ENCODE measurements around the gene SLC22A31.
"Not testable (repeated sequence)": the region's sequence is repeated elsewhere in the genome, so short reads cannot be mapped to it uniquely, and the experiment has no call there.

SLC22A31 gene

GRCh38 chr16:89200124-89200849 lies at the start of gene SLC22A31:
Gene SLC22A31 (minus strand): TSS chr16:89200537. CDS start chr16:89200501, 36 bp downstream.
- DNase-seq: no peak
- in situ Hi-C loops (cut with HindIII; ENCODE audit: low pct_ligation_motif_present, low pct_unique_long_range_greater_than_20kb, low sequenced_read_pairs): no loop called here

GRCh38 chr16:89248196-89248982 lies 48.1 kb upstream of the SLC22A31 start:
- in situ Hi-C loops (cut with HindIII; ENCODE audit: low pct_ligation_motif_present, low pct_unique_long_range_greater_than_20kb, low sequenced_read_pairs): no loop called here
- DNase-seq: no peak

GRCh38 chr16:89247734-89248075 lies 47.4 kb upstream of the SLC22A31 start:
- in situ Hi-C loops (cut with HindIII; ENCODE audit: low pct_ligation_motif_present, low pct_unique_long_range_greater_than_20kb, low sequenced_read_pairs); DNase-seq: not testable (repeated sequence)

GRCh38 chr16:89246903-89247733 lies 46.8 kb upstream of the SLC22A31 start:
- in situ Hi-C loops (cut with HindIII; ENCODE audit: low pct_ligation_motif_present, low pct_unique_long_range_greater_than_20kb, low sequenced_read_pairs): no loop called here
- DNase-seq: peak; percentile 82

- in situ Hi-C loops (cut with HindIII; ENCODE audit: low pct_ligation_motif_present, low pct_unique_long_range_greater_than_20kb, low sequenced_read_pairs): no loop called here
- DNase-seq: no peak
Measured at GRCh38 chr16:89246383-89246902, 46.1 kb upstream of the SLC22A31 start.

- no peak for DNase-seq
- in situ Hi-C loops (cut with HindIII; ENCODE audit: low pct_ligation_motif_present, low pct_unique_long_range_greater_than_20kb, low sequenced_read_pairs): no loop called here
Measured at GRCh38 chr16:89244754-89245153, 44.4 kb upstream of the SLC22A31 start.

GRCh38 chr16:89244264-89244663 lies 43.9 kb upstream of the SLC22A31 start:
- in situ Hi-C loops (cut with HindIII; ENCODE audit: low pct_ligation_motif_present, low pct_unique_long_range_greater_than_20kb, low sequenced_read_pairs); DNase-seq: not testable (repeated sequence)

- DNase-seq: no peak
- in situ Hi-C loops (cut with HindIII; ENCODE audit: low pct_ligation_motif_present, low pct_unique_long_range_greater_than_20kb, low sequenced_read_pairs): no loop called here
Measured at GRCh38 chr16:89243664-89244063, 43.3 kb upstream of the SLC22A31 start.

- in situ Hi-C loops (cut with HindIII; ENCODE audit: low pct_ligation_motif_present, low pct_unique_long_range_greater_than_20kb, low sequenced_read_pairs): no loop called here
- DNase-seq: no peak
Measured at GRCh38 chr16:89242795-89243200, 42.5 kb upstream of the SLC22A31 start.

GRCh38 chr16:89241187-89242007 lies 41.1 kb upstream of the SLC22A31 start:
- in situ Hi-C loops (cut with HindIII; ENCODE audit: low pct_ligation_motif_present, low pct_unique_long_range_greater_than_20kb, low sequenced_read_pairs): no loop called here
- DNase-seq: peak; percentile 80

GRCh38 chr16:89237733-89238132 lies 37.4 kb upstream of the SLC22A31 start:
- no peak for DNase-seq
- in situ Hi-C loops (cut with HindIII; ENCODE audit: low pct_ligation_motif_present, low pct_unique_long_range_greater_than_20kb, low sequenced_read_pairs): no loop called here

- in situ Hi-C loops (cut with HindIII; ENCODE audit: low pct_ligation_motif_present, low pct_unique_long_range_greater_than_20kb, low sequenced_read_pairs): no loop called here
- DNase-seq: no peak
Measured at GRCh38 chr16:89233678-89234490, 33.5 kb upstream of the SLC22A31 start.

- in situ Hi-C loops (cut with HindIII; ENCODE audit: low pct_ligation_motif_present, low pct_unique_long_range_greater_than_20kb, low sequenced_read_pairs): no loop called here
- DNase-seq: no peak
Measured at GRCh38 chr16:89232107-89232506, 31.8 kb upstream of the SLC22A31 start.

- in situ Hi-C loops (cut with HindIII; ENCODE audit: low pct_ligation_motif_present, low pct_unique_long_range_greater_than_20kb, low sequenced_read_pairs): no loop called here
- no peak for DNase-seq
Measured at GRCh38 chr16:89230255-89230654, 29.9 kb upstream of the SLC22A31 start.

GRCh38 chr16:89224665-89225064 lies 24.3 kb upstream of the SLC22A31 start:
- in situ Hi-C loops (cut with HindIII; ENCODE audit: low pct_ligation_motif_present, low pct_unique_long_range_greater_than_20kb, low sequenced_read_pairs): no loop called here
- DNase-seq: no peak

- no peak for DNase-seq
- in situ Hi-C loops (cut with HindIII; ENCODE audit: low pct_ligation_motif_present, low pct_unique_long_range_greater_than_20kb, low sequenced_read_pairs): no loop called here
Measured at GRCh38 chr16:89222931-89223330, 22.6 kb upstream of the SLC22A31 start.

- in situ Hi-C loops (cut with HindIII; ENCODE audit: low pct_ligation_motif_present, low pct_unique_long_range_greater_than_20kb, low sequenced_read_pairs): no loop called here
Measured at GRCh38 chr16:89221604-89222003, 21.3 kb upstream of the SLC22A31 start.

More at GRCh38 chr16:89221604-89222003, 21.3 kb upstream of the SLC22A31 start:
- no peak for DNase-seq

Data from ACHN (cell line).